SIG-M5 (cell line): ENCODE measurements around the gene RNF7.
A peak's percentile ranks its signal among the peaks of the same experiment; 100 is the strongest.
"Not testable (repeated sequence)": the region's sequence is repeated elsewhere in the genome, so short reads cannot be mapped to it uniquely, and the experiment has no call there.

Source experiments
- DNase-seq: peaks from one replicate; lab custom pipeline; 2025; lab: John Stamatoyannopoulos, UW

The RNF7 gene

DNA sequence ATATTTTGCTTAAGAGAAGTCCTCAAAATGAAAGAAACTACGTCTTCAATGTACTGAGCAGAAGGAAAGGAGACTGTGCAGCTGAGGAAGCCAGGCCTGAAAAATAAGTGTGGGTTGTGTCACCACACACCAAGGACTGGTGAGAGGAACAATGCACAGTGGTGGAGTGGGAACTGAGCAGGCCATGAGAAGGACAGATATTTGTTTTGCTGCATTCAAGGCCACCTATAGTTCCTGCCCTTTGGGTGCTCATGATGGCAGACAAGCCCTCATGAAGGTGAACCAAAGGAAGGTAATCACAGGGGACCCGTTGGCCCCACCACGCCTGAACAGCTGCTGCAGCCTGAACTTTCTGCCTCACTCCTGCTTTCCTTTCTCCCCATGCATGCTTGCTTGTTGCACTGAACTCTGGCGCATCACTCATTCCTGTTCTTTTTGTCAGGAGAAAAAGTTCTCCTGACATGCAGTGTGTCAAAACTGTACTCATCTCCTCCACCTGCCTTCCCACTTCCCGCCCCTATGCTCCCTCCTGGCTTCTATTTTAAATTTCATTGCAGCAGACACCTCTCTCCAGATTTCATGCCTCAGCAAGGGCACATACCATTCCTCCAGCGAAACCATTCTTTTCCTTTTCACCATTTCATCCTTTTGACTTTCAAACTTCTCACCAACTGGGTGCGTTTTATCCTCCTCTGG, 2.2 kb upstream of the RNF7 start:
- no peak for DNase-seq

- DNase-seq, result peak; percentile 61
These were observed 1.0 kb upstream of the RNF7 start for GRCh38 chr3:141737093-141737492.

GRCh38 chr3:141737678-141738021, 448 bp upstream of the RNF7 start:
- no peak for DNase-seq

DNA sequence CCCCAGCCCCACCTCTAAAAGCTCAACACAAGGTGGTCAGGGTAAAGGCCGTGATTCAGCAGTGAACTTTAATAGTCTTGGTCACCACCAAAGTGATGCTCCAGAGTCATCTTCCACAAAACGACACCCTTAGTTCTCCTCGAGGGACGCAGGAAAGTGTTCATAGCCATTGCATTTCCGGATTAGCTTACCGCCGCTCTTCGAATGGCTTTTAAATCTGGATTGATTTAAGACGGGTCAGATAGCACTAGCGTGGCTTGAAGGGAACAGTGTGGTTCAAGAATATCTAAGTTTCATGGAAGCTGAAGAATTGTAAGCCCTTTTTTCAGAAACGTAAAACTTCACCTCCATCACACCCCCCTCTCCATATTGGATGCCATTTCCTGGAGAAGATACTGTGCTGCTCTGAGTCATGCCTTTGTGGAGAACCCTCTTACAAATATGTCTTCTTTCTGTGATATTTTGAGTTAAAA, 829 bp downstream of the RNF7 start:
- peak; percentile 18 for DNase-seq

DNA sequence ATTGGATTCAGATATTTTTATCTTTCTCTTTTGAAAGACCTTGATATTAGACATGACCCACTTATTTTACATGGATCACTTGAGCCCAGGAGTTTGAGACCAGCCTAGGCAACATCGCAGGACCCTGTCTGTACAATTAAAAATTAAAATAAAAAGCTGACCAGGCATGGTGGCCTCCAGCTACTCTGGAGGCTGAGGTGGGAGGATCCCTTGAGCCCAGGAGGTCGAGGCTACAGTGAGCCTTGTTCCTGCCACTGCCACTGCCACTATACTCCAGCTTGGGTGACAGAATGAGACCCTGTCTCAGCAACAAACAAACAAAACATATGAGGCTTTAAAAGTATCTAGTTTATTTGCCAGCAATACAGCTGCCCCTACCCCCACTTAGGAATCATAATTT, 1.6 kb downstream of the RNF7 start:
- DNase-seq, result no peak

DNA sequence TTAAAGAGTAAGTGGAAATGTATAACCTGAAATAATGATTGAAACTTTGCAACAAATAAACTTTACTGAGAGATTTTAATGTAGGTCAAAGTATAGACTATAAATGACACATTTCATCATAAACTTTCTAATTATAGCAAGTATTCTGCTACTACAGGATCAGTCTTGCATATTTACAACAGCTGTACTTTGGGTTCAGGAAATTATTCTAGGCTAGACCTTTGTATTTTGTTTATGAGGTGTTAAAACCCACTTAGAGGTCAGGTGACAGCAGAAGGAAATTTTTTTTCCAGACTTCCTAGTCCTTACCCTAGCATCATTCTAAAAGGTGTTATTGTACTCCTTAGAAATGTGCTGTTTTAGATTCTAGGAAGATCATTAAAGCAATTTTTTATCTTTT, 2.3 kb downstream of the RNF7 start:
- DNase-seq, result no peak

- DNase-seq, result no peak
These were observed 5.2 kb downstream of the RNF7 start for GRCh38 chr3:141743305-141743704.

- no peak for DNase-seq
These were observed 8.9 kb downstream of the RNF7 start for GRCh38 chr3:141746962-141747361.

- DNase-seq, result no peak
These were observed 15.3 kb downstream of the RNF7 start for GRCh38 chr3:141753399-141753798.

GRCh38 chr3:141754032-141754431, 15.9 kb downstream of the RNF7 start:
- DNase-seq, result no peak

DNA sequence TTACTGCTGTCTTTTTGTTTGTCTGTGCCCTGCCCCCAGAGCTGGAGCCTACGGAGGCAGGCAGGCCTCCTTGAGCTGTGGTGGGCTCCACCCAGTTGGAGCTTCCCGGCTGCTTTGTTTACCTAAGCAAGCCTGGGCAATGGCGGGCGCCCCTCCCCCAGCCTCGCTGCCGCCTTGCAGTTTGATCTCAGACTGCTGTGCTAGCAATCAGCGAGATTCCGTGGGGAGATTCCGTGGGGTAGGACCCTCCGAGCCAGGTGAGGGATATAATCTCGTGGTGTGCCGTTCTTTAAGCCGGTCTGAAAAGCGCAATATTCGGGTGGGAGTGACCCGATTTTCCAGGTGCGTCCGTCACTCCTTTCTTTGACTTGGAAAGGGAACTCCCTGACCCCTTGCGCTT, 24.5 kb downstream of the RNF7 start:
- DNase-seq, result not testable (repeated sequence)

GRCh38 chr3:141763088-141763750, 25.1 kb downstream of the RNF7 start, which contains the start of gene GRK7:
GRK7 (plus strand) TSS chr3:141763408; CDS start chr3:141778285, 14,877 bp downstream.
- DNase-seq, result no peak

DNA sequence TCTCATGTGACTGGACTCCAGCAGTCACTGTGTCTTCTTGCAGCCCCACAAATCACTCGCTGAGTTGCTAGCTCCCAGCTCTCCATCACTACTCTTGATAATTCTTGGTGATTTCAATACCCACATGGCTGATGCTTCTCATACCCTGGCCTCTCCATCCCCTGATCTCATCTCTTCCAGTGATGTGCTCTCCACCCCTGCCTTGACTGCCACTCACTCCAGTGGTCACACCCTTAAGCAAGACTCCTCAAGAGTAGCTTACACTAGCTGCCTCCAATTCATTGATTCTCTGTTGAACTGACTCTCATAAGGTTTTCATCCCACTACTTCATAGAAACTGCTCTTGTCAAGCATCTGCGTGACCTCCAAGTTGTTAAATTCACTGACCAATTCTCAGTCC, 25.9 kb downstream of the RNF7 start:
- DNase-seq, result no peak

- no peak for DNase-seq
These were observed 26.4 kb downstream of the RNF7 start for GRCh38 chr3:141764465-141764864.

DNA sequence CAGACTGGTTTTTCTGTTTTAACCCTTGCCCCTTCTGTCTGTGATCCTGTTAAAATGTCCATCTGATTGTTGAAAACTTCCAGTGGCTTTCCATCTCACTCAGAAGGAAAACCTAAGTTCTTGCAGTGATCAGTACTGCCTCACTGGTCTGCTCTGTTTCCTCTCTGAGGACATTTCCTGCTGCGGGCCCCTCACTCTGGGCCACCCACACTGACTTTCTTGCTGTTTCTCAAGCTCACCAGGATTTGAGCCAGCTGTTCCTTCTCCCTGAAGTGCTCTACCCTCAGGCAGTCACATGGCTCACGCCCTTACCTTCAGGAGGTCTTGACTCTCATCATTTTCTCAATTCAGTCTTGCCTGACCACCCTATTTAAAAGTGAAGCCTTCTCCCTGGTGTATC, 26.9 kb downstream of the RNF7 start:
- no peak for DNase-seq

GRCh38 chr3:141767066-141767465, 29.0 kb downstream of the RNF7 start:
- DNase-seq, result no peak

DNA sequence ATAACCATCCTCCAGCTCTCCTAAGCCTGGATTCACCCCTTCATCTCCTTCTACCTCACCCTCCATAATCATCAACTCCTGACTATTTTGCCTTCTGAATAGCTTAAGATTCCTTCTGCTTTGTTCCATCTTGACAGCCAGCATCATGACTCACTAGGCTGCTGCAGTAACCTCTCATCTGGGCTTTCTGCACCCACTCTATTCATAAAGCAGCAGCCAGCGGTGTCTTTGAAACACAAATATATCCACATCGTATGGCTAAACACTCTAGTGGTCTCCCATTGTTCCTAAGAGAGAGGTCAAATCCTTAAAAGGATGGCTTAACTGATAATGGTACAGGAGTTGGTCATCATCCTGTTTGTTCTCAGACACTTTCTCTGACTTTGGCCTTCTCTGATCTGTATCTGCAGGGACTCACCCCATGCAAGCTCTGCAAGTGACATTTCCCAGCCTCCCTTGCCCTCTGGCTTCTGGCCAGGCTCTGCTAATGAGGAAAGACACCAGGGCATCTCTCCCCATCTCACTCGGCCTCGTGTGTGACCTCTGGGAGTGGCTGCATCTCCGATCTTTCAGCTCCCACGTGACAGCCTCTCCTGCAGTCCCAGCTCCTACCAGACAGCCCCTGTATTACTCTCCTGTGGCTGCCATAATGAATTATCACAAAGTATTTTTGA, 31.3 kb downstream of the RNF7 start:
- no peak for DNase-seq

DNA sequence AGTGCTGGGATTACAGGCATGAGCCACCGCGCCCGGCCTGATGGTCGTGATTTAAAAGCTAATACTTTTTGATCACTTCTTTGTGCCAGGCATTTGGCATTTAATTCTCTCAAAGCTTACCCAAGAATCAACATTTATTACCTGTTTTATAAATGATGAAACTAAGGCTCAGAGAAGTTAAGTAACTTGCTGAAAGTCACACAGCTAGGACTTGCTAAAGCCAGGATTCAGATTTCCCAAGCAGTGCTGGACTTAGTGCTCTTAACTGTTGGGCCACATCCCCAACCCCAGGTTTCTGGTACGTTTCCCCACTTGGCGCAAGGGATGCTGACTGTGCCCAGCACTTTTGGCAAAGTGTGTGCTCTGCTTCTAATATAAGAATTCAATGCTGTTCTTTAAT, 35.6 kb downstream of the RNF7 start:
- DNase-seq, result no peak

DNA sequence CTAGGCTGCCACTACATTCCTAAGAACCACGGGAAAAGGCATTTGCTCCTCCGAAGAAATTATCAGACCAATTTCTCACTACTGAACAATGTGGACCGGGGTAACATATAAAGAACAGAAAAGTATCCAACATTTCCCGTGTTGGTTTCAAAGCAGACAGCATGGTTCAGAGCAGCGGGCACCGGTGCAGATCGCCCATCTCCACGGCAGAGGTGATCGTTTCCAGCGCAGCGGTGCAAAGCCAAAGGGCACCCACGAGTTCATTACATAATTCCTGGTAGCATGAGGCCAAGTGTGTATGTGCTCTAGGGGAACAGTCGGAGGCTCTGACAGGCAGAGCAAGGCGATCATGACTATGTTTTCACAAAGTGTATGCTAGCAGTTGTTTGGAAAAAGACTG, 38.3 kb downstream of the RNF7 start:
- no peak for DNase-seq

DNA sequence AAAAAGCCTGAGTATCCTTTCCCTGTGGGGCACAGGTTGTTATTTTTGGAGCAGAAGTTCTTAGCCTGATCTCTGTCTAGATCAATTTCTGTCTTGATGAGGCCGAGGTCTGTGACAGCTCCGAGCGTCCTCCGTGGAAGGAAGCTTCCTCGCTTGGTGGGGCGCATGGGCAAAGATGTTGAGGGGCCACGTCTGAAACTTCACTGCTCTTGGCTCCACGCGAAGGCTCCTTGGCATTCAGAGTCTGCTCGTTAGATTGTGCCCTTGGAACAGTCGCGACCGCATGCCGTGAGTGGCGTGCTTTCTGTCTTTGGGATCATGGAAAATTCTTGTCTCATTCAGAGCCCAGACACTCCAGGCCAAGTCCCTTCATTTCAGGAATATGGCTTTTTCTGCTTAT, 38.8 kb downstream of the RNF7 start:
- DNase-seq, result no peak

DNA sequence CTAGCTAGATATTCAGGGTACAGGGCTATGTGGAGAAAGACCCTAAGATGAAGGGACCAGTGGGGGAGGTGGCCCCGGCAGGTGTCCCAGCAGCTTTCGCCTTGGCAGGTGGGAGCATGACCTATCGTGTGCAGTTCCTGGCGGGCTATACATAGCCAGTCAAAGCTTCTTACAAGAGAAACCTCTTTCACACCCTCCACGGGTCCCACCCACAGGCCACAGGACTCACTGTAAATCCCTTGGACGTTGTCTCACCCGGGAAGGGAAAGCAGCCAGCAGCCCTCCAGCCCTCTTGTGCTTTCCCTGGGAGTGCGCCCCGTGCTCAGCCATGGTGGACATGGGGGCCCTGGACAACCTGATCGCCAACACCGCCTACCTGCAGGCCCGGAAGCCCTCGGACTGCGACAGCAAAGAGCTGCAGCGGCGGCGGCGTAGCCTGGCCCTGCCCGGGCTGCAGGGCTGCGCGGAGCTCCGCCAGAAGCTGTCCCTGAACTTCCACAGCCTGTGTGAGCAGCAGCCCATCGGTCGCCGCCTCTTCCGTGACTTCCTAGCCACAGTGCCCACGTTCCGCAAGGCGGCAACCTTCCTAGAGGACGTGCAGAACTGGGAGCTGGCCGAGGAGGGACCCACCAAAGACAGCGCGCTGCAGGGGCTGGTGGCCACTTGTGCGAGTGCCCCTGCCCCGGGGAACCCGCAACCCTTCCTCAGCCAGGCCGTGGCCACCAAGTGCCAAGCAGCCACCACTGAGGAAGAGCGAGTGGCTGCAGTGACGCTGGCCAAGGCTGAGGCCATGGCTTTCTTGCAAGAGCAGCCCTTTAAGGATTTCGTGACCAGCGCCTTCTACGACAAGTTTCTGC, 40.1 kb downstream of the RNF7 start:
- no peak for DNase-seq

GRCh38 chr3:141779667-141780066, 41.6 kb downstream of the RNF7 start:
- no peak for DNase-seq
